ENCODE data around the gene SNRPA1. TPM values are rescaled to one million over a fixed set of nuclear protein-coding genes. Genes with fewer than 3 reads are reported as not detected.
A peak's percentile ranks its signal among the peaks of the same experiment; 100 is the strongest.

Gene SNRPA1
- total and polyA plus RNA-seq, 2 experiments from 2014 or later: 35.2 to 70.4 TPM

DNA sequence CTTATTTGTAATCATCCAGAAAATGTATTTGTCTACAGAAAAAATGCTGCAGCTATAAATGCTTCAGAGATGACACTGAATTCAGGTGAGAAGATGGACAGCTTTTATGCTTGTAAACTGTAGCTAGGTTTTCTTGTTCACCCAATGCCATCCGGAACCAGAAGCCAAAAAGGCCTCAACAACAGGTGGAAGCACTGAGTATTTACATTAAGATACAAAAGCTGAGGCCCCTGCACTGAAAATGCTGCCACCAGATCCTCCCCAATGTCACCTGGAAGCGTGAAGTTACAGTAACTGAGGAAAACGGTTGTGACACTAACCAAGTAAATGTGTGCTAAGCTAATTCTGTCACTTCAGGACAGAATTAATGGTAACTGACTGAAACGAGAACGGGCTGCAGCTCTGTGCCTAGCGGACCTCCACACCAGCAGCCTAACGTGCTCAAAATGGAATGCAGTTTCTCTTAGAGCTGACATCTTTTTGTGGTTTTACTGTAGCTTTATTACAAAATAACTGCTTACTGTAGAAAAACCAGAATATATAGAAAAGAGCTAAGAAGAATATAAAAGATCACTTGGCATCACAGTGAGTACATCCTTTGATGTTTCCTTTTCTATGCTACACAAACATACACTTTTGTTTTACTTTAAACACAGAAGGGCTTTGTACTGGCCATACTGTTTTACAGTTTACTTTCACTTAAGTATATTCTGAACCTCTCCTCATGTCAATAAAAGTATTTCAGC, 50.8 kb downstream of the SNRPA1 start:
- no peaks in the 10 kb centered on the region for H3K9me2 ChIP-seq (ENCODE audit: insufficient read depth)
- no peak overlapping the region for H3K4me3 ChIP-seq
- TF ChIP-seq EZH2 (IDR thresholded peaks at IDR 0.05; ENCODE audit: insufficient read depth, poor library complexity, severe bottlenecking) (no peak), EZH2phosphoT487 (IDR thresholded peaks at IDR 0.05; ENCODE audit: insufficient read depth, low read depth) (no peak)
- WGBS, 2 experiments (ENCODE audit: low coverage in 1 of 2, low lambda C conversion rate in 2 of 2, missing lambda C conversion rate in 2 of 2): 79 to 81% methylated on average over 7 of the region's 7 CpGs
- H3K4me2 ChIP-seq (ENCODE audit: unreplicated experiment): no peak overlapping the region
- H3K4me1 ChIP-seq (ENCODE audit: insufficient read depth): peaks cover 31% of the 10 kb centered on the region
- peaks cover 36% of the 10 kb centered on the region for H3F3A ChIP-seq (ENCODE audit: insufficient read depth)
- no peak overlapping the region for H3K9ac ChIP-seq
- H3K9me3 ChIP-seq (ENCODE audit: low read depth): no peaks in the 10 kb centered on the region
- no peaks in the 10 kb centered on the region for H3K27me3 ChIP-seq (replicated peaks; ENCODE audit: insufficient read depth)
- DNase-seq: no peak
- no peak overlapping the region for H3K27ac ChIP-seq
- no peak overlapping the region for H2AFZ ChIP-seq
- peaks cover 16% of the 10 kb centered on the region for H4K20me1 ChIP-seq (ENCODE audit: insufficient read depth)
- no peaks in the 10 kb centered on the region for H3K36me3 ChIP-seq (ENCODE audit: low read depth)
- in situ Hi-C loops (cut with MboI): no loop called here
- peaks cover 100% of the 10 kb centered on the region for H3K79me2 ChIP-seq (ENCODE audit: insufficient read depth)

DNA sequence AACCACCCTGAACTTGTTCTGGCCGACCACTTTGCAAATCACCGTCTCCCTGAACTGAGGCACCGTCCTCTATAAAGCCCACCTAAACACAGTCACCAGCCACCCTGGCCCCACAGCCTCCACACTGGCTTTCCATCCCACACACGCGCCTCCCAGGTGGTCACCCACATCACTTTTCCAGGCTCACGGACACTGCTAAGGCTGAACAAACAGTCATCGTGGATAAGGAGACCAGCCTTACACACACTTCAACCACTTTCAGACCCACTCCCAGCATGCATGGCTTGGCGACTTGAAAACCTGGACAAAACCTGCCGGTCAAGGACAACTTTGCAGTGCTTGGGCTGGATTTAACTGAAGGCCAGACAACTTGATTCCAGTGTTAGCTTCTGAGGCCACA, 51.6 kb downstream of the SNRPA1 start:
- H3K27ac ChIP-seq: no peak overlapping the region
- peaks cover 39% of the 10 kb centered on the region for H3F3A ChIP-seq (ENCODE audit: insufficient read depth)
- WGBS, 2 experiments (ENCODE audit: low coverage in 1 of 2, low lambda C conversion rate in 2 of 2, missing lambda C conversion rate in 2 of 2): 93 to 96% methylated on average over 9 of the region's 9 CpGs
- no peak overlapping the region for H3K9ac ChIP-seq
- H3K4me2 ChIP-seq (ENCODE audit: unreplicated experiment): no peak overlapping the region
- H3K4me3 ChIP-seq: no peak overlapping the region
- H3K9me3 ChIP-seq (ENCODE audit: low read depth): no peaks in the 10 kb centered on the region
- peaks cover 16% of the 10 kb centered on the region for H4K20me1 ChIP-seq (ENCODE audit: insufficient read depth)
- peaks cover 100% of the 10 kb centered on the region for H3K79me2 ChIP-seq (ENCODE audit: insufficient read depth)
- H3K4me1 ChIP-seq (ENCODE audit: insufficient read depth): peaks cover 29% of the 10 kb centered on the region
- in situ Hi-C loops (cut with MboI): no loop called here
- DNase-seq: no peak
- no peaks in the 10 kb centered on the region for H3K36me3 ChIP-seq (ENCODE audit: low read depth)
- TF ChIP-seq EZH2phosphoT487 (IDR thresholded peaks at IDR 0.05; ENCODE audit: insufficient read depth, low read depth): no peak
- TF ChIP-seq EZH2 (IDR thresholded peaks at IDR 0.05; ENCODE audit: insufficient read depth, poor library complexity, severe bottlenecking): no peak
- no peaks in the 10 kb centered on the region for H3K9me2 ChIP-seq (ENCODE audit: insufficient read depth)
- H2AFZ ChIP-seq: no peak overlapping the region
- H3K27me3 ChIP-seq (replicated peaks; ENCODE audit: insufficient read depth): no peaks in the 10 kb centered on the region

DNA sequence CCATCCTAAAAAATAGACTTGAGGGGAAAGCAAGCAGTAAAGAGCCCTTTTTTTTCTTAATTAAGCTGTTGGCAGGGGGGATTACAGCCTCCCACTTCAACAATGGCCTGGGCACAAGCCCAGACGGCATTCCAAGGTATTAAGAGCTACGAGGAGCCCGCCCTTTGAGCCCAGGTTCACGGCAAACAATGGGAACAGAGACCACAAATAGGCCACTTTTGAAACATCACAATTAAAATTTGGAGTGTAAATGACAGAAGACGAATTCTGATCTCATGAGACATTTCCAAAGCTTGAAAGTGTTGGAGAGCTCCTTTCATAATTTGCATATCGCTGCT, 52.1 kb downstream of the SNRPA1 start:
- no peak for DNase-seq
- peaks cover 100% of the 10 kb centered on the region for H3K79me2 ChIP-seq (ENCODE audit: insufficient read depth)
- H3K27ac ChIP-seq: peak overlapping the region; percentile 47; the same call in 1 of the 2 replicates
- H3K36me3 ChIP-seq (ENCODE audit: low read depth): no peaks in the 10 kb centered on the region
- H3K4me1 ChIP-seq (ENCODE audit: insufficient read depth): peaks cover 29% of the 10 kb centered on the region
- H3K9ac ChIP-seq: no peak overlapping the region
- H3K4me3 ChIP-seq: no peak overlapping the region
- 49 to 62% methylated on average over 6 of the region's 6 CpGs for WGBS, 2 experiments (ENCODE audit: low coverage in 1 of 2, low lambda C conversion rate in 2 of 2, missing lambda C conversion rate in 2 of 2)
- peaks cover 16% of the 10 kb centered on the region for H4K20me1 ChIP-seq (ENCODE audit: insufficient read depth)
- H3K9me3 ChIP-seq (ENCODE audit: low read depth): no peaks in the 10 kb centered on the region
- H2AFZ ChIP-seq: no peak overlapping the region
- TF ChIP-seq EZH2phosphoT487 (IDR thresholded peaks at IDR 0.05; ENCODE audit: insufficient read depth, low read depth) (no peak), EZH2 (IDR thresholded peaks at IDR 0.05; ENCODE audit: insufficient read depth, poor library complexity, severe bottlenecking) (no peak)
- no peaks in the 10 kb centered on the region for H3K9me2 ChIP-seq (ENCODE audit: insufficient read depth)
- H3K27me3 ChIP-seq (replicated peaks; ENCODE audit: insufficient read depth): no peaks in the 10 kb centered on the region
- H3F3A ChIP-seq (ENCODE audit: insufficient read depth): peaks cover 40% of the 10 kb centered on the region
- in situ Hi-C loops (cut with MboI): no loop called here
- H3K4me2 ChIP-seq (ENCODE audit: unreplicated experiment): peak overlapping the region; percentile 35

DNA sequence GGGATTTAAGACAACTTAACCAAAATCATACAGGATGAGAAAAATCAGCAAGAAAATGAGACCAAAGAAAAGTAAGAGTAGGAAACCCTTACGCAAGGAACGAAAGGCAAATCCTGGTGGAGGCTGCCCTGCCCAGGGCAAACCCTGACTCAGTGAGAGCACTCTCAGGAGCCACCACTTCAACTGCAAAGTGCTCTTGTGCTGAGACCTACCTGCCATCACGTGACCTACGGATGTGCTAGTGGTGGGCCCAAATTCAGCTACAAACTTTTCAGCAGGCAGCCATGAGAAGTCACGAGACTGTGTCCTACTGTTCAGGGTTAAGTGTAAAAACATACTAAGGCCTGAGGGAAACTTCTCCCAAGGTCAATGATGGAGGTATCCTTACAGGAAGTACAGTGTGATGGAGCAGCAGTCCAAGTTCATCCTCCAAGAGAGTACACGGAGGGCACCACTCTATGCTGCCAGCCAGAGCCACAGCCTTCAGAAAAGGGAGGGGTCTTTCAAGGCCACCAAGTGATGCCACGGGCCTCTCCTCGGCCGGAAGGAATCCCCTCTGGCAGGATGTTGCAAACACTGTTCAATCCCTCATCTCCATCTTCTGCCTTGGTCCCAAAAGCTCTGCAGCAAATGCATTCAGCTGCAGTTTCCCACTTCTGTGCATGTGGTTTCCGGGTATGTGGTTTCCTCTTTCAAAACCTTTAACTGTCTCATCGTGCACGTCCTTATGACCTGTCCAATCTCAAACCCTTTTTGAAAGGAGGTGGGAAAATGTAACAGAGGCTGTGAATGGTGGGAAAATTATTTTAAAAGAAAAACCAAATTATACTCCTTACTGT, 52.7 kb downstream of the SNRPA1 start:
- Histone ChIP-seq H3K4me2 (ENCODE audit: unreplicated experiment) (peak overlapping the region; percentile 35), H3K27me3 (replicated peaks; ENCODE audit: insufficient read depth) (no peaks in the 10 kb centered on the region), H3K4me1 (ENCODE audit: insufficient read depth) (peaks cover 29% of the 10 kb centered on the region), H3K9me2 (ENCODE audit: insufficient read depth) (no peaks in the 10 kb centered on the region), H3K27ac (peak overlapping the region; percentile 47; the same call in 1 of the 2 replicates), H3K79me2 (ENCODE audit: insufficient read depth) (peaks cover 100% of the 10 kb centered on the region), H3K9ac (no peak overlapping the region), H3K4me3 (no peak overlapping the region), H2AFZ (no peak overlapping the region), H4K20me1 (ENCODE audit: insufficient read depth) (peaks cover 16% of the 10 kb centered on the region), H3F3A (ENCODE audit: insufficient read depth) (peaks cover 40% of the 10 kb centered on the region), H3K9me3 (ENCODE audit: low read depth) (no peaks in the 10 kb centered on the region), H3K36me3 (ENCODE audit: low read depth) (no peaks in the 10 kb centered on the region)
- 62 to 63% methylated on average over 12 of the region's 12 CpGs for WGBS, 2 experiments (ENCODE audit: low coverage in 1 of 2, low lambda C conversion rate in 2 of 2, missing lambda C conversion rate in 2 of 2)
- TF ChIP-seq EZH2phosphoT487 (IDR thresholded peaks at IDR 0.05; ENCODE audit: insufficient read depth, low read depth): no peak
- no peak for TF ChIP-seq EZH2 (IDR thresholded peaks at IDR 0.05; ENCODE audit: insufficient read depth, poor library complexity, severe bottlenecking)
- DNase-seq: peak; percentile 69
- in situ Hi-C loops (cut with MboI): no loop called here
